ENCODE results near the gene ZNF778.

The ZNF778 gene

DNA sequence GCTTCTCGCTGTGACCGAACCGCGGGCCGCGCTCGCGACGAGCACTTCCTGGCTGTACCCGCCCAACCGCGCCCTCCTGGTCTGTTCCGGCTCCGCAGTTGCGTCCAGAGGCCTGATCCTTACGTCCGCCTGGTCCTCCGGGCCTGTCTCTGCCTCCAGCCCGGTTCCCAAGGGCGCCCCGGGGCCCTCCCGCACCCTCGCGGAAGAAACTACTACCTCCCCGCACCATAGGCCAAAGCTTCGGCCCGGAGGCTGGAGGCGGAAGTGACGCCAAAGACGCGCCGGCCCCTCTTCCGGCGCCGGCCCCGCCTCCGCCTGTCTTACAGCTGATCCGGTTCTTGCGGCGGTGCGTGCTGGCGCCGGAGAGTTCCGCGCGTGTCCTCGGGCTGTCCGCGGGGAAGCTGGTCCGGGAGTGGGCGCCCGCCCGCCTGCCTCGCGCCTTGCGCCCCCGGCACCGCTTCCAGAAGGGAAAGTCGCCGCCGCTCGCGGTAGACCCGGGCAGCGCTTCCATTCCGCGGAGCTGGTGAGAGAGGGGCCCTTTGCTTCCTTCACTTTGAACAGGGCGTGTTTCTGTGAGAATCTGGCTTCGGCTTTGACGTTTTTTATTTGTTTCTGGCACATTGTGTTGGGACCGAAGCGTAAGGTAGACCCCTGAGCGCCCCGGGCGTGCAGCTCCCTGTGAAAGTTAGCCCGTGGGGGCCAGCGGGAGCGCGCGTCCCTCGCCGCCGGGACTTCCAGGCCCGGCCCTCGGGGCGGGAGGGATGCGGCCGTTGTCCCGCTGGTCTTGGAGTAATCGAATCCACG is at the start of gene ZNF778:
Gene ZNF778, plus strand, starts transcription at position 316 of the 804 bp plus-strand sequence. CDS start 3,425 bp downstream, outside the sequence.
- no peak for DNase-seq (ENCODE audit: low read depth)

DNA sequence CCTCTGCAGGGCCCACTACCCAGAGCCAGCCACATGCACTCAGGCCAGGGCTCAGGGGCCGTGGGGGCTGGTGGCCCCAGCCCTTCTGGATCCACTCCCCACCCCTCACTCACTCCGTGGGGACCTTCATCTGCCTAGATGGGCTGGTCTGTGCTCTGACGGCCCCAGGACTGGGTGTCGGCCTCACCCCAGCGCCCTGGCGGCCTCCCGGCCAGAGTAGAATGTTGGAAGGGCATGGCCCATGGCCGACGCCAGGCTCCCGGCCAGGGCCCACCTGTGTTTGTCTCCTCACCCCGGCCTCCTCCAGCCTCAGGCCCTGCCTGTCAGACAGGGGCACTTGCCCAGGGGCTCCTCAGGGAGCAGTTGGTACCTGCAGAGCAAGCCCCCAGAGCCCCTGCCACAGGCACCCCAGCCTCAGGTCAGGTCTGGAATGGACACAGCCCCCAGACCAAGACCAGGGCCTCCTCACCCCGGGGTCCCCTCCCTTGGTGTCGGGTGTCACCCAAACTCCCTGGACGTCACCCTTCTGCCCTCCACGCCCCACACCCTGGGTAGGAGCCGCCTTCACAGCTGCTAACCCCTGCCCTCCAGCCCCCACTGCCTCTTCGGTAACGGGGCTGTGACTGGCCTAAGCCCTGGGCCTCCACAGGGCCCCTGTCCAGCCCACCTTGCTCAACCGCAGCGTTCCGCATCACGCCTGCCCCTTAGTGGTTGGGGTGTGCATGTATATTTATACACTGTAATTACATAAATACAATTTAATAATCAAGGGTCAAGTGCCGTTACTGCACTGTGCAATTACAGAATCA is 48.9 kb upstream of the ZNF778 start:
- no peak for DNase-seq (ENCODE audit: low read depth)

DNA sequence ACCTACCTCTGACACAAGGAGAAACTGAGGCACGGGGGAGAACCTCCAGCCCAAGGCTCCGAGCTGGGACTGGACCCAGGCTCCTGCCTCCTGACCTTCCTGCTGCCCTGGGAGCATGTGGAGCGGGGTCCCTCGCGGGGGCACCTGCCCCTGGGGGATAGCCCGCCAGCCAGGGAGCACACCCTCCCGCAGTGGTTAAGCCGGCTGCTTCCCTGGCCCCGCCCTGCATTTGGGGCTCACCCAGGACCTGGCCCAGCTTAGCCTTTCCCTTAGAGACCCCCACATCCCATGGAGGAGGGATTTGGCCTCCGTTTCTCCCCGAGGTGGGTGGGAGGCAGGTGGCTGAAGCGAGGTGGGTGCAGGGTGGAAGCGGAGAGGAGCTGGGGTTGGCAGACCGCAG is 47.7 kb upstream of the ZNF778 start:
- DNase-seq (ENCODE audit: low read depth), result no peak

DNA sequence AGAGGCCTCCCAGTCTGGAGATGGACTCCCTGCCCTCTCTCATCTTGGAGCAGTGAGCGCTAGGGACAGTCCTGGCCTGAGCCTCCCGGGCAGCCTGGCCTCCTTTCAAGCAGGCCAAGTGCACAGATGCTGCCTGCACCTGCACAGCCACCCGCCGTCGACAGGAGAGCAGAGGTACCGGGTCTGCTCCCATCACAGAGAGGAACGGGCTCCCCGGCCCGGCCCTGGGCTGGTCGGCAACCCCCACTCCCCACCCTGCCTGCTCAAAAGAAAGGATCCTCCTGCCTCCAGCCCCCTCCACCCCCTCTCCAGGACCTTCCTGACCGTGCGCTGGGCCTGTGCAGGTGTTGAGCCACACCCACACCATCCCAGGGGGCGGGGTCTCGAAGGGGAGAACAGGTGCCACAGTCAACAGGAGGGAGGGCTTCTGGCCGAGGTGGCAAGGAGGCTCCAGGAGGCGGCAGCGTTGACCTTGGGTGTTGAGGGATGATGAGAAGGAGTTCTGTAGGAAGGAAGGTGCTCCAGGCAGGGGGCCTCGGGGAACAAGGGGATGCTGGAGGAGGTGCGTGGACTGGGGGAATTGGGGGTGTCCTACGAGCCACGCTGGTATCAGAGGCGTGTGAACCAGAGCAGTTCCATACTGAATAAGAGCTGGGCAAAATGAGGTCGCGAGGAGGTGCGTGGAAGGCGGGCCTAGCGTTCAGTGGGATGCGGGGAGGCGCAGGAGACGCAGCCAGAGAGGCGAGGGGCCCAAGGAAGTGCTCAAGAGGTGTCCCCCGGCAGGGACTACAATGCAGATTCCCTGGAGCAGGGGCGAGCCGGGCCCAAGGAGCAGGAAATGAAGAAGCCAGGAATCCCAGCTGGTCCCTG is 46.9 kb upstream of the ZNF778 start:
- no peak for DNase-seq (ENCODE audit: low read depth)

GRCh38 chr16:89171216-89172170 is 46.0 kb upstream of the ZNF778 start, which contains the start of gene CDH15:
CDH15 (plus strand) TSS chr16:89171748; CDS start chr16:89171832, 84 bp downstream.
- peak; percentile 59 for DNase-seq (ENCODE audit: low read depth)

DNA sequence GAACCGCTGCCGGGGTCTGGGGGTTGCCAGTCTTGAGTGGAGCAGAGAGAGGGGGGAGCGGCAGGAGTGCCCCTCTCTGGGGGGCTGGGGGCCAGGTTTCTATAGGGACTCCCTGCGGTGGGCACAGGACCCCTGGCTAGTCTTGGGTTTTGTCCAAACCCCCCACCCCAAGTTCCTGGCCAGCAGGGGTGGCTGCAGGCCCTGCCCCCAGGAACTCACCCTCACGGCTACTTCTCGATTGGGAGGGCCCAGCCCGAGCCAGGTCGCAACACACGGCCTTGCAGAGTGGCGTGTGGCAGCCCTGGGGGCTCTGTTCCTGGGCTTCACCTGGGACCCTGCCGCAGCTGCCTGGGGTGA is 45.4 kb upstream of the ZNF778 start:
- no peak for DNase-seq (ENCODE audit: low read depth)

DNA sequence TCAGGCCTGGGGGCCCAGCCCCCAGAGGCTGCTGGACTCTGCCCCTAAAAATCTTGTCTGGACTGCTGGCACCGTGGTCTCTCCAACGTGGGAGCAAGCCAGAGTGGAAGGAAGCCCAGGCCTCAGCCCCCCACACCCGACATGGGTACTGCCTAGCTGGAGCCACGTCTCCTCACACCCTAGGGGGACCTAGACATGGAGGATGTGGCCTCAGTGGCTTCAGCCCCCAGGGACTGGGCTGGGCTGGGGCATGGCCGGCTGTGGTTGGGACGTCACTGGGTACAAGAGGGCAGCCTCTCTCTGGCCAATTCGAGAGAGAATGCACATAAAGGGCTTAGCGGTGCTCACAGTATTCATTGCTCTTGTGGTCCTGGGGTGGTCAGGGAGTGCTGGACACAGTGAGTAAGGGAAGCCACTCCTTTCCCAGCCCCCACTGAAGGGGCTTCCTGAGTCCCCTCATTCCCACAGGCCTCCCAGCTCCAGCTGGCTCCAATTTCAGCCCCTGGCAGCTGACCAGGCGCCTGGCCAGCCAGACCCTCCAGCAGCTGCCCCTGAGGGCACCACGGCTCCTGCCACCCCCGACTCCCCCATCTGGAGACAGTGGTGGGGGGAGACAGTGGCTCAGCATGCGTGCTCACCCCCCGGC is 44.9 kb upstream of the ZNF778 start:
- no peak for DNase-seq (ENCODE audit: low read depth)

DNA sequence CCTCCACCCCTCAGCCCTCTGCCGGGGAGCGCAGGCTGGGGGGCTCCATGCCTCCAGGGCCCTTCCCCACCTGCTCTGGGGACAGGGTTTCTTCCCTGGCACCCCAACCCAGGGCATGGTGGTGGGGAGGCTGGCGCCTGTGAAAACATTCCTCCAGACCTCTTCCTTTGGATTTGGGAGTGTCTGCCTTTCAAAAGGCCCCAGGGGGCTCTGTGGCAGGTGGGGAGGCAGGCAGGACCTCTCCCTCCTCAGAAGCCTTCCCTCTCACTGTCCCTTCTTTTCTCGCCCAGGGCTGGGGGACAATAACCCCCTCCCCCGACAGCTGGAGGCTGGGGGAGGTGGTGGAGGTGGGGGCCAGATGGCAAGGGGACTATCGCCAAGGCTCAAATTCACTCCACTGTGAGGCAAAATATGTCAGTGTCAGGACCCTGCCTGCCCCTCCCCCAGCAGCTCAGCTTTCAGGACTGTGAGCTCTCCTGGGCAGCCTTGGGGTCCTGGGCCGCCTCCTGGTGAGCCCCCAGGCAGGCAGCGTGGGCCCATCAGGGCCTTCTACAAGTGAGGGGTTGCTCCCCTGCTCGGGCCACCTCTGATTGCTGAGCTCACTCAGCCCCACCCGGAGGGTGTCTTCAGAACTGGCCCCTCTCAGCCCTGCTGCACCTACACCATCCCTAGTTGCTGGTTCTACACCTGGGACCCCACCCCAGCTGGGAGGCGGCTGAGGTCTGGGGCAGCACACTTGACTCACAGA is 44.2 kb upstream of the ZNF778 start:
- DNase-seq (ENCODE audit: low read depth), result no peak

DNA sequence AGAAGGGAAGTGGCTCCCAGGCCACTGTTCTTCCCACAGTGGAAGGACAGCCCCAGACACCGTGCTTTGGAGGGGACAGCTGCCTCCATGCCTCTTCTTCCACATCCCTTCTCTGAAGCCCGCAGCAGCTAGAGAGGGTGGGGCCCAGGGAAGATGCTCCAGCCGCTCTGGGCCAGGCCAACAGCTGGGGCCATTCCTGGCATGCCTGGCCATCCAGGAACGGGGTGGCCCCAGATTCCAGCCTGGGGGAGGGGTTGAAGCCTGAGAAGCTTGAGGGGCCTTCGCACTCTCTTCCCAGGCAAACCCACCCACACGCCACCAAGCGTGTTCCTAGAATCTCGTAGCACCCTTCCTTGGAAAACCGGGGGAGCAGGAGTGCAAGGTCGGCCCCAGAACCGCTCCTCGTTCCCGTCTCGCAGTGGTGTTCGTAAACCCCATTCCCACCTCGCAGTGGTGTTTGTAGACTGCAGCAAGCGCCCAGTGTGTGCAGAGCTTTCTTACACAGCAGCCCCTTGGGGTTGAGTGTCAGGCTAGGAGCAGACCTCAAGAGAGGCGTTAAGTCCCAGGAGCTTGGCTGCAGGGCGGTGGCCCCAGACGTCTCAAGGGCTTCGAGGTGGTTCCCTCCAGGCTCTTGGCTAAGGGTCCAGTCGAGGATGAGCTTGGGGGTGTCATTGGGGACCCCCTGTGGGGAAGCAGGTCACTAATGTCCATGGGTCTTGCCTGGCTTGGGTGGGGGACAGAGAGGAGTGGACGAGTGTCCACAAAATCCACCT is 43.3 kb upstream of the ZNF778 start:
- no peak for DNase-seq (ENCODE audit: low read depth)

DNA sequence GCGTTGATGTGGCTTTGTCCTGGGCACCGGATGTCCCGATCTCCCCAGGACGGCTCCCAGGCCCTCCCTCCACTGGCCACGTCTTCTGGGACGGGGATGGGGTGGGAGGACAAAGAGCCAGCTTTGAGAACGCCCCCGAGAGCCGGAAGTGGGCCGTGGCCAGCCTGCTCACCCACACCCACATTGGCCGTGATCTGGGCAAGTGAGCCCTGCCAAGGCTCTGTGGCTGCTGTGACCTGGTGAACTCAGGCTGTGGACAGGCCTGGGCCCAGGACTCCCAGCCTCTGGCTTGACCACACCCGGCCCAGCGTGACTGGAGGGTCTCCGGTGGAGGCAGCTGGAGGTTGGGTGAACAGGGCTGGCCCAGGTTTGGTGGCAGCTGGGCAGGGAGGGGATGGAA is 42.6 kb upstream of the ZNF778 start:
- DNase-seq (ENCODE audit: low read depth), result no peak

DNA sequence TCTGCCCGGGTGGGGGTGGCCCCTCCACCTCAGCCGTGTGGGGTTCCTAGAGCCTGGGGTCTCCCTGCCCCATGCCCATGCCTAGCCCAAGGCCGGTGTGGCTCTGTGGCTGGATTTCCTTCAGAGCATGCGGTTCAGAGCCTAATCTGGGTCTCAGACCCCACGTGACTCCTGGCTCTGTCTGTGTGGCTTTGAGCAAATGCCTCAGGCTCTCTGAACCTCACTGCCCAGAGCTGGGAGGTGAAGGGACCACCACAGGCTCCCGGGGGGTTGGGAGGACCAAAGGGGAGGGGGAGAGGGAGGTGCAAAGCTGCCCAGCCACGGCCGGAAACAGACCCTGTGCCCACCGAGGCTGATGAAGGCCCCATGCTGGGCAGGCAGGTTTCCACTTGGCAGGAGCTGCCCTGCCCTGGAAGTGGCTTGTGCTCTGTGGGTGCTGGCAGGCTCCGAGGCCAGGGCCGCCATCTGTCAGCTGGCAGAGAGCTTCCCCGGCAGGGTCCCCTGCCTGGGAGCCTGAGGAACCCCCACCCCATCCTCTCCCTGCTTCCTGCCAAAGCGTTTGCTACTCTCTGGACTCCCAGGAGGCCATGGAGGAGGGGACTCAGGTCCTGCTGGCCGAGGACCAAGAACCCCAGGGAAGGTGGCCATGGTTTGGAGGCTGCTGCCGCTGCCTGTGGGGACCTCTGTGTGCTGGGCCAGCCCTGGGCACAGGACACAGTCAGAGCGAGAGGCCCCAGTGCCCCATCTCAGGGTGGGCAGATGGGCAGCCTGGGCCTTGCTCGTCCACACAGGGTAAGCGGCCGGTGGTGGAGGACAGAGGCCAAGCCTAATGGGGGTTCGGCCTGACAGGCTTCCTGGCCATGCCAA is 42.0 kb upstream of the ZNF778 start:
- no peak for DNase-seq (ENCODE audit: low read depth)

DNA sequence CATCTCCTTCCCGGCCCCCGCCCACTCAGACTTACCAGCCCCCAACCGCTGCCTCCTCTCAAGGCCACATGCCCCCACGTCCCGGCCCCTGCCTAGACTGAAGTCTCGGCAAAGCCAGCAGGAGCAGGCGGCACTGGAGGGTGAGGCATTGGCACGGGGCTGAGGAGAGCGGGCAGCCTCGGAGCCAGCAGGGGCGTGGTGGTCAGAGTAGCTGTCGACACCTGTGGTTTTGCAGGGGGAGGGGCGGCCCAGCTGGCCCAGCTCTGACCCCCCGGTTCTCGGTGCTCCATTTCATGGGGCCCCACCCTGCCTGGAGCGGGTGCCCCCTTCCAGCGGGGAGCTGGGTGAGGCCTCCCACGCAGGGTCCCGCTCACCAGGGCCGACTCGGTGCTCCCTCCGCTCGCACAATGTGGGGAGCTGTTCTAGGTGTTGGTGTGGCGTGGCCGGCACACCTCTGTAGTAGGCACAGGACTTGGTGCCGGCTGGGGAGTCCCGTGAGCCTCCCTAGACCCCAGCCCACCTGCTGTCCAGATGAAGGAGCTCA is 41.3 kb upstream of the ZNF778 start:
- no peak for DNase-seq (ENCODE audit: low read depth)

DNA sequence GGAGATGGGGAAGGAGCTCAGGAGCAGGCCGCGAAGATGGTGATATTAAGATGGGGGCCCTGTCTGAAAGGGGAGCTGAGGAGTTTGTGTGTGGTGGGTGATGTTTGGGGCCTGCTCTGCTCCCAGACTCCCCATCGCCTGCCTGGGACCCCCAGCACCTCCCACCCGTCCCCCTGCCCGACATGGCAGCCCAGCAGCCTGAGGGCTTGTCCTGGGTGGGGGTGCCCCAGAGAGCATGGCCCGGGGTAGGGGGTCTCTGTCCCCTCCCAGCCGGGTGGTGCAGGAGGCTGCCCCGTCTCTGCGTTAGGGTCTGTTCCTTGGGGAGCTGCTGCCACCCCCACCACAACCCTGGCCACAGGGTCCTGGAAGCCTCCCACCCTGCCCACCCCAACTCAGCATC is 40.8 kb upstream of the ZNF778 start:
- no peak for DNase-seq (ENCODE audit: low read depth)

DNA sequence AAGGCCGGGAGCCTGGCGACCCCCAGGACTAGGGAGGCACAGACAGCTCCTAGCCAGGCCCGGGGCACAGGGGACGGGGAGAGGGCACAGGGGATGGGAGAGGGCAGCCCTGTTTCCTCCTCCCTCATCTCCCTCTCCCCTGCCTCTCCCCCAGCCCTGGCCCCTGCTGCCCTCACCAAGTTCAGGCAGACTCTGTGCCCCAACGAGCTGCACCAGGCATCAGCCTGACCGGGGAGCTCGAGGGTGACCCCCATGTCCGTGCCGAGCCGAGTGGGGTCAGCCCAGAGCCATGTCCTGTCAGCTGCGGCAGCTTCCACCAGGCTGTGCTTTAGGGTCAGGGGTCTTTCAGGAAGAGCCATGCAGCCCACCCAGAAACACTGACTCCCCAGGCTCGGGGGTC is 40.0 kb upstream of the ZNF778 start:
- no peak for DNase-seq (ENCODE audit: low read depth)

DNA sequence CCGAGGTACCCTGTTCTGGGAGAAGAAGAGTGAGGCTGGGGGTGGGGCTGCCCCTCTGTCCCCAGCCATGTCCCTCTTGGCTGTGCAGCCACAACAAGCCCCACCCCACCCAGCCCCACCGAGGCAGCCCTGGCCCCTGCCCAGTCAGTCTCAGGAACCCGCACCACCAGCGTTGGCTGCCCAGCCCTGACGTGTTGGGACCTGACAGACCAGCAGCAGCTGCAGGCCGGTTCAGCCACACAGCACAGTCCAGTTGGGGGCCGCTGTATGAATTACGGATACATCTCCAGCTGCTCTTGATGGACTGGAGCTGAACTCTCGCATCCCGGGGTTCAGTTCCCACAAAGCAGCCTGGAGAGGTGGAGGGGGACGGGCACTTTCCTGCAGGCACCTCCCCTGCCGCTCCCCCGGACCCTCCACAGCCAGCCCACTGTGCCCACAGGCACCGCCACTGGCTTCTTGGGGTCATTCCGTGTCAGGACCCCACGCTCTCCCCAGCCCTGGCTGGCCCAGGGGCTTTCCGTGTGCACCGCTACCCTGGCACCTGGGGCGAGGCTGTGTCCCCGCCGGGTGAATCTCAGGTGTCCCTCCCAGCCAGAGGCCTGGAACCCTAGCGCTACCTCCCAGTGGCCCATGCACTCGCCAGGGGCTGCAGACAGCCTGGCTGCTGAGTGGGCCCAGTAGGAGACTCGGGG is 38.9 kb upstream of the ZNF778 start:
- no peak for DNase-seq (ENCODE audit: low read depth)

DNA sequence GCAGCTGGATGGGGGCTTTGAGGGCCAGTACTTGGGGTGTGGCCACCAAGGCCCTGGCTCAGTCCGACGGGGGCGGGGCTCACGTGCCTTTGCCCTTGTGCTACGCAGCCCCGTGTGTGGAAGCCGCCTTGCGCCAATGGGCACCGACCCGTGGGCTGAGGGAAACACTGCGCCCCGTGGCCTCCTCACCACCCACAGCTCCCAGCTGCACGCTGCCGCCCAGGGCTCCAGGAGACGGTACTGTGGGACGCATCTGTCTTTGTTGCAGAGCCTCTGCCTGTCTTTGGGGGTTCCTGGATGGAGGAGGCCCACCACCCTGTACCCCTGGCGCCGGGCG is 38.4 kb upstream of the ZNF778 start:
- no peak for DNase-seq (ENCODE audit: low read depth)

- DNase-seq (ENCODE audit: low read depth), result no peak
Measured at GRCh38 chr16:89179656-89180315, 37.7 kb upstream of the ZNF778 start.

Measured in HS-27A (cell line).